Measurements from ENCODE around the gene RNU5B-1. TPM values are rescaled to one million over a fixed set of nuclear protein-coding genes. Genes with fewer than 3 reads are reported as not detected.

RNU5B-1 gene
- total and polyA plus RNA-seq, 4 experiments from 2014 or later = 24.0 TPM; not detected in 3

GRCh38 chr15:65303687-65304380, 643 bp upstream of the RNU5B-1 start:
- Histone ChIP-seq H3K4me1 (ENCODE audit: insufficient read depth, low read length) (peaks cover 31% of the 10 kb centered on the region), H3K9me3 (ENCODE audit: control insufficient read depth in 1 of 2, low read length in 2 of 2) (no peaks in the 10 kb centered on the region), H3K27ac (ENCODE audit: low read depth, low read length) (peak overlapping the region; percentile 92), H3K27me3 (ENCODE audit: insufficient read depth, low read length) (no peaks in the 10 kb centered on the region), H3K36me3 (ENCODE audit: insufficient read depth, low read length) (no peaks in the 10 kb centered on the region), H3K4me3 (ENCODE audit: low read length in 2 of 2) (peak overlapping the region; percentile 61 to 73)
- Mint-ChIP-seq H3K36me3 (peaks cover 0 to 10% of the 10 kb centered on the region in 2 donors), H3K27me3 (no peaks in the 10 kb centered on the region), H3K27ac (peak overlapping the region; percentile 96 to 100 (median 99)), H3K4me3 (peak overlapping the region; percentile 91 to 98 (median 95)), H3K4me1 (peaks cover 22 to 39% (median 29%) of the 10 kb centered on the region in 4 donors), H3K9me3 (peaks cover 0 to 9% (median 0%) of the 10 kb centered on the region in 8 donors)
- intact Hi-C loops (cut with micrococcal nuclease) = loop anchor here (1.0 to 10.0 kb wide), 4 partner anchors 8 to 1201 kb away; partner anchors contain the start of genes CLPX, PARP16, RNU5A-1 and RPL4
- ChIA-PET POLR2A (ENCODE audit: partially characterized antibody) (interaction anchor here (0.7 to 4.3 kb wide), 21 partner anchors 8 to 916 kb away, joined by 3 to 89 read pairs (median 4); partner anchors contain the start of genes CLPX, PARP16, PDCD7 and RAB11A), CTCF (ENCODE audit: partially characterized antibody) (interaction anchor here (3.5 kb wide), 1 partner anchor 17 kb away, joined by 24 read pairs; the partner anchor contains the start of gene PARP16)
- no peak for DNase-seq

- Mint-ChIP-seq H3K27me3 (no peaks in the 10 kb centered on the region), H3K4me1 (peaks cover 14 to 27% (median 20%) of the 10 kb centered on the region in 4 donors), H3K9me3 (peaks cover 0 to 9% (median 0%) of the 10 kb centered on the region in 8 donors), H3K4me3 (peak overlapping the region; percentile 91 to 98 (median 95)), H3K27ac (peak overlapping the region; percentile 96 to 100 (median 99)), H3K36me3 (peaks cover 0 to 9% of the 10 kb centered on the region in 2 donors)
- no peak for DNase-seq
- intact Hi-C loops (cut with micrococcal nuclease) = loop anchor here (10.0 kb wide), 1 partner anchor 1200 kb away; the partner anchor contains the start of genes RPL4 and ZWILCH
- H3K27me3 ChIP-seq (ENCODE audit: insufficient read depth, low read length) = no peaks in the 10 kb centered on the region
- CTCF ChIA-PET (ENCODE audit: partially characterized antibody) = interaction anchor here (0.7 to 3.5 kb wide), 8 partner anchors 10 to 119 kb away, joined by 3 to 24 read pairs (median 3); partner anchors contain the start of gene PARP16
- H3K27ac ChIP-seq (ENCODE audit: low read depth, low read length) = peak overlapping the region; percentile 92
- no peaks in the 10 kb centered on the region for H3K9me3 ChIP-seq (ENCODE audit: control insufficient read depth in 1 of 2, low read length in 2 of 2)
- POLR2A ChIA-PET (ENCODE audit: partially characterized antibody) = interaction anchor here (0.6 to 4.3 kb wide), 26 partner anchors 7 to 917 kb away, joined by 3 to 89 read pairs (median 3); partner anchors contain the start of genes CLPX, PARP16, PDCD7 and RAB11A
- H3K4me1 ChIP-seq (ENCODE audit: insufficient read depth, low read length) = peaks cover 17% of the 10 kb centered on the region
- no peaks in the 10 kb centered on the region for H3K36me3 ChIP-seq (ENCODE audit: insufficient read depth, low read length)
- H3K4me3 ChIP-seq (ENCODE audit: low read length in 2 of 2) = peak overlapping the region; percentile 49 to 54
Measured at GRCh38 chr15:65305150-65305758, 777 bp downstream of the RNU5B-1 start.

GRCh38 chr15:65305776-65306175, 1.3 kb downstream of the RNU5B-1 start:
- H3K27ac Mint-ChIP-seq = peak overlapping the region in 3 of 7 donors; percentile 37 to 100 (median 98)
- H3K36me3 Mint-ChIP-seq = peaks cover 0 to 7% of the 10 kb centered on the region in 2 donors
- Histone ChIP-seq H3K27ac (ENCODE audit: low read depth, low read length) (no peak overlapping the region), H3K4me3 (ENCODE audit: low read length in 2 of 2) (no peak overlapping the region), H3K9me3 (ENCODE audit: control insufficient read depth in 1 of 2, low read length in 2 of 2) (no peaks in the 10 kb centered on the region), H3K27me3 (ENCODE audit: insufficient read depth, low read length) (no peaks in the 10 kb centered on the region), H3K36me3 (ENCODE audit: insufficient read depth, low read length) (no peaks in the 10 kb centered on the region), H3K4me1 (ENCODE audit: insufficient read depth, low read length) (peaks cover 16% of the 10 kb centered on the region)
- intact Hi-C loops (cut with micrococcal nuclease) = loop anchor here (10.0 kb wide), 1 partner anchor 1199 kb away; the partner anchor contains the start of genes RPL4 and ZWILCH
- peak overlapping the region in 1 of 8 donors; percentile 36 for H3K4me3 Mint-ChIP-seq
- H3K4me1 Mint-ChIP-seq = peaks cover 9 to 22% (median 16%) of the 10 kb centered on the region in 4 donors
- H3K27me3 Mint-ChIP-seq = no peaks in the 10 kb centered on the region
- ChIA-PET POLR2A (ENCODE audit: partially characterized antibody) (interaction anchor here (1.0 to 4.3 kb wide), 5 partner anchors 8 to 411 kb away, joined by 3 to 89 read pairs (median 20); partner anchors contain the start of genes CLPX, PARP16 and RNU5A-1), CTCF (ENCODE audit: partially characterized antibody) (interaction anchor here (0.9 to 3.5 kb wide), 3 partner anchors 19 to 120 kb away, joined by 3 to 24 read pairs (median 5); partner anchors contain the start of gene PARP16)
- DNase-seq = no peak
- H3K9me3 Mint-ChIP-seq = peaks cover 0 to 9% (median 0%) of the 10 kb centered on the region in 8 donors

DNA sequence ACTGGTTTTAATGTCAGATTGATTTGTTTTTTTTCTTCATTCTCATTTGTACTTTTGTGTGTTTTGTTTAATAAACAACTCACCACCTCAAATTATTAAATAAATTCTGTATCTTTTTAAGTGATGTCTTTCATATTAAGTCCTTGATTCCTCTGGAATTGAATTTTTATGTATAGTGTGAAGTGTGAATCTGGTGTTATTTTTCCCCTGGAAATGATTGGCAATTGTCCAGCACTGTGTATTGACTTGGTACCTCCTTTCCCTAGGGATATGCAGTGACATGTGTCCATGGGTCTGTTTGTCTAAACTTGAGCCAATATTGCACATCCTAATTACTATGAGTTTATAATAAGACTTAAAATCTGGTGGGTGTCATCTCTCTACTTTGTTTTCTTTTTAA, 2.1 kb downstream of the RNU5B-1 start:
- peak overlapping the region in 2 of 8 donors; percentile 14 to 69 for H3K4me3 Mint-ChIP-seq
- Histone ChIP-seq H3K4me1 (ENCODE audit: insufficient read depth, low read length) (peaks cover 16% of the 10 kb centered on the region), H3K27ac (ENCODE audit: low read depth, low read length) (no peak overlapping the region), H3K27me3 (ENCODE audit: insufficient read depth, low read length) (no peaks in the 10 kb centered on the region), H3K9me3 (ENCODE audit: control insufficient read depth in 1 of 2, low read length in 2 of 2) (no peaks in the 10 kb centered on the region), H3K4me3 (ENCODE audit: low read length in 2 of 2) (no peak overlapping the region), H3K36me3 (ENCODE audit: insufficient read depth, low read length) (no peaks in the 10 kb centered on the region)
- CTCF ChIA-PET (ENCODE audit: partially characterized antibody) = interaction anchor here (0.9 to 3.5 kb wide), 2 partner anchors 20 to 77 kb away, joined by 3 to 24 read pairs; partner anchors contain the start of gene PARP16
- H3K4me1 Mint-ChIP-seq = peaks cover 9 to 21% (median 16%) of the 10 kb centered on the region in 4 donors
- H3K9me3 Mint-ChIP-seq = peaks cover 0 to 9% (median 0%) of the 10 kb centered on the region in 8 donors
- H3K27me3 Mint-ChIP-seq = no peaks in the 10 kb centered on the region
- DNase-seq = no peak
- intact Hi-C loops (cut with micrococcal nuclease) = loop anchor here (10.0 kb wide), 1 partner anchor 1198 kb away; the partner anchor contains the start of genes RPL4 and ZWILCH
- POLR2A ChIA-PET (ENCODE audit: partially characterized antibody) = interaction anchor here (1.0 to 4.3 kb wide), 2 partner anchors 9 to 21 kb away, joined by 3 to 89 read pairs; partner anchors contain the start of gene PARP16
- peak overlapping the region in 1 of 7 donors; percentile 100 for H3K27ac Mint-ChIP-seq
- H3K36me3 Mint-ChIP-seq = peaks cover 0 to 7% of the 10 kb centered on the region in 2 donors

GRCh38 chr15:65307978-65308377, 3.5 kb downstream of the RNU5B-1 start:
- Mint-ChIP-seq H3K4me3 (no peak overlapping the region), H3K27me3 (peaks cover 0 to 2% of the 10 kb centered on the region in 2 donors), H3K4me1 (peaks cover 9 to 21% (median 16%) of the 10 kb centered on the region in 4 donors), H3K36me3 (peaks cover 0 to 7% of the 10 kb centered on the region in 2 donors), H3K27ac (no peak overlapping the region), H3K9me3 (peaks cover 0 to 9% (median 0%) of the 10 kb centered on the region in 8 donors)
- intact Hi-C loops (cut with micrococcal nuclease) = loop anchor here (10.0 kb wide), 1 partner anchor 1197 kb away; the partner anchor contains the start of genes RPL4 and ZWILCH
- Histone ChIP-seq H3K4me3 (ENCODE audit: low read length in 2 of 2) (no peak overlapping the region), H3K27ac (ENCODE audit: low read depth, low read length) (no peak overlapping the region), H3K36me3 (ENCODE audit: insufficient read depth, low read length) (no peaks in the 10 kb centered on the region), H3K9me3 (ENCODE audit: control insufficient read depth in 1 of 2, low read length in 2 of 2) (no peaks in the 10 kb centered on the region), H3K4me1 (ENCODE audit: insufficient read depth, low read length) (peaks cover 16% of the 10 kb centered on the region), H3K27me3 (ENCODE audit: insufficient read depth, low read length) (no peaks in the 10 kb centered on the region)
- POLR2A ChIA-PET (ENCODE audit: partially characterized antibody) = interaction anchor here (1.0 kb wide), 1 partner anchor 10 kb away, joined by 3 read pairs; no protein-coding TSS in a partner anchor
- CTCF ChIA-PET (ENCODE audit: partially characterized antibody) = interaction anchor here (1.2 to 1.4 kb wide), 2 partner anchors 9 to 11 kb away, joined by 3 read pairs; no protein-coding TSS in a partner anchor
- no peak for DNase-seq

DNA sequence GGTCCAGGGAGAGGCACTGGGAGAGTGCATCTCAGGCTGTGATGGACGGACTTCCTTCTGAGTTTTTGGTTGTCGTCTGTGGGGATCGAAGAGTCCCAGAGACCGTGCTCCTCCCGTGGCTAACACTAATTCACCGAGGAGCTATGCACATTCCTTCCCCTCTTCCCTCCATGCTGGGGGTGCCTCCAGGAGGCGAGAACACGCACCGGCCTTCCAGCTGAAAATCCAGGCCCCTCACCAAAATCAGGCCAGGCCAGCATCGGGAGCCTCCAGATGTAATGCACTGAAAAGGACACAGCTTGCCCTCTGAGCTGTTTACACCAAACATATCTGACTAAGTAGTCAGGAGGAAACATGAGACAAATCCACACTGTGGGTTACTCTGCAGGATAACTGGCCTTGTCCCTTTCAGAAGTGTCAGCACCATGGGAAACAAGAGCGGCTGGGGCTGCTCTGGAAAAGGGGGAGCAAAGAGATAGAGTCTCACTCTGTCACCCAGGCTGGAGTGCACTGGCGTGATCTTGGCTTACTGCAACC, 5.5 kb downstream of the RNU5B-1 start:
- intact Hi-C loops (cut with micrococcal nuclease) = loop anchor here (10.0 kb wide), 1 partner anchor 1195 kb away; the partner anchor contains the start of genes RPL4 and ZWILCH
- H3K27ac Mint-ChIP-seq = no peak overlapping the region

More for the DNA sequence above, 5.5 kb downstream of the RNU5B-1 start:
- peaks cover 0 to 2% of the 10 kb centered on the region in 2 donors for H3K27me3 Mint-ChIP-seq
- peaks cover 0 to 3% (median 0%) of the 10 kb centered on the region in 8 donors for H3K9me3 Mint-ChIP-seq
- H3K4me3 ChIP-seq (ENCODE audit: low read length in 2 of 2) = no peak overlapping the region
- no peak overlapping the region for H3K27ac ChIP-seq (ENCODE audit: low read depth, low read length)
- peaks cover 3 to 8% (median 6%) of the 10 kb centered on the region in 4 donors for H3K4me1 Mint-ChIP-seq
- H3K27me3 ChIP-seq (ENCODE audit: insufficient read depth, low read length) = no peaks in the 10 kb centered on the region
- H3K36me3 Mint-ChIP-seq = no peaks in the 10 kb centered on the region
- ChIA-PET POLR2A (ENCODE audit: partially characterized antibody) (no interaction called here), CTCF (ENCODE audit: partially characterized antibody) (interaction anchor here (0.8 kb wide), 1 partner anchor 9 kb away, joined by 3 read pairs; no protein-coding TSS in a partner anchor)
- H3K4me1 ChIP-seq (ENCODE audit: insufficient read depth, low read length) = peaks cover 7% of the 10 kb centered on the region
- no peak for DNase-seq
- H3K4me3 Mint-ChIP-seq = no peak overlapping the region
- H3K9me3 ChIP-seq (ENCODE audit: control insufficient read depth in 1 of 2, low read length in 2 of 2) = no peaks in the 10 kb centered on the region
- H3K36me3 ChIP-seq (ENCODE audit: insufficient read depth, low read length) = no peaks in the 10 kb centered on the region
